C4-2B (cell line): ENCODE data around the gene MRPS7.

ENCODE experiments used
- ZFX ChIP-seq: fragments of 450-650 bp; IDR thresholded peaks from 2 replicates; pipeline ENCODE4 v1.6.1; 2017
- TF ChIP-seq, protein P1 (sequence below): fragments of 450-650 bp; conservative IDR thresholded peaks from 2 replicates; pipeline ENCODE4 v1.5.1; 2017; ENCODE audit warnings: mild to moderate bottlenecking

DNA sequence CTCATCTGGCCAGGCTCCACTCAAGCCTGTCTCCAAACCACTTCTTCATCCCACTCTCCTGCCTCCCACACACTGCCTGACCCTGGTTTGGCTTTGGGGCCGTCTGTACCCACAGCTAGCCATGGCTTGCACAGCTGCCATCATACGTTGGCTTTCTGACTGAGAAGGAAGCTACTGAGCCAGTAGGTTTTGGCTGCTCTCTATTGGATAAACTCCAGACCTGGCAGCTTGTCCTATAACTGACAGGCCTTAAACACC, 5.4 kb downstream of the MRPS7 start:
- TF ChIP-seq, protein P1, sequence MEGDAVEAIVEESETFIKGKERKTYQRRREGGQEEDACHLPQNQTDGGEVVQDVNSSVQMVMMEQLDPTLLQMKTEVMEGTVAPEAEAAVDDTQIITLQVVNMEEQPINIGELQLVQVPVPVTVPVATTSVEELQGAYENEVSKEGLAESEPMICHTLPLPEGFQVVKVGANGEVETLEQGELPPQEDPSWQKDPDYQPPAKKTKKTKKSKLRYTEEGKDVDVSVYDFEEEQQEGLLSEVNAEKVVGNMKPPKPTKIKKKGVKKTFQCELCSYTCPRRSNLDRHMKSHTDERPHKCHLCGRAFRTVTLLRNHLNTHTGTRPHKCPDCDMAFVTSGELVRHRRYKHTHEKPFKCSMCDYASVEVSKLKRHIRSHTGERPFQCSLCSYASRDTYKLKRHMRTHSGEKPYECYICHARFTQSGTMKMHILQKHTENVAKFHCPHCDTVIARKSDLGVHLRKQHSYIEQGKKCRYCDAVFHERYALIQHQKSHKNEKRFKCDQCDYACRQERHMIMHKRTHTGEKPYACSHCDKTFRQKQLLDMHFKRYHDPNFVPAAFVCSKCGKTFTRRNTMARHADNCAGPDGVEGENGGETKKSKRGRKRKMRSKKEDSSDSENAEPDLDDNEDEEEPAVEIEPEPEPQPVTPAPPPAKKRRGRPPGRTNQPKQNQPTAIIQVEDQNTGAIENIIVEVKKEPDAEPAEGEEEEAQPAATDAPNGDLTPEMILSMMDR: no peak
- no peak for TF ChIP-seq ZFX
